IMR-90 (cell line): Measurements from ENCODE around the gene FOXC1. TPM values are rescaled to one million over a fixed set of nuclear protein-coding genes. Genes with fewer than 3 reads are reported as not detected.

Experiments
- ATAC-seq: fragments of 200-7000 bp; cut with Tn5 transposase; 2 replicates; pipeline ENCODE4 v1.9.1; 2020; ENCODE audit warnings: low read depth, mild to moderate bottlenecking, moderate library complexity
- BruUV-seq: library from RNA; stranded (reverse); fragments of 400-500 nt; replicated peaks from 2 replicates; lab custom pipeline; 2021; lab: Mats Ljungman, UMichigan
- CTCF ChIA-PET: fragments of 300-600 bp; formaldehyde crosslinking; extraction: SDS; loops from one replicate; lab custom pipeline; 2021; ENCODE audit warnings: antibody characterized with exemption; lab: Yijun Ruan, JAX
- POLR2A ChIA-PET: fragments of 300-600 bp; sonication (Branson Sonifier 250); formaldehyde crosslinking; loops from one replicate; lab custom pipeline; 2022; ENCODE audit warnings: antibody characterized with exemption; ENCODE audit not compliant: unreplicated experiment; lab: Charles Lee
- DNase-seq: peaks from one replicate; pipeline ENCODE4 v3.0.0; 2013
- H2AFZ ChIP-seq: replicated peaks from 2 replicates; pipeline ENCODE3; 2013; ENCODE audit warnings: low read length, mild to moderate bottlenecking; ENCODE audit not compliant: poor library complexity
- H2AK5ac ChIP-seq: 2 replicates; pipeline ENCODE4 v1.6.1; 2013; ENCODE audit warnings: low read depth, low read length, inconsistent platforms
- H2AK9ac ChIP-seq: replicated peaks from 2 replicates; pipeline ENCODE3; 2013; ENCODE audit warnings: mild to moderate bottlenecking, low read depth, low read length, moderate library complexity; ENCODE audit not compliant: poor library complexity
- H2BK120ac ChIP-seq: 2 replicates; pipeline ENCODE4 v1.6.1; 2013; ENCODE audit warnings: low read depth, low read length, inconsistent platforms
- H2BK15ac ChIP-seq: 3 replicates; pipeline ENCODE4 v1.6.1; 2013; ENCODE audit warnings: low read depth, low read length, inconsistent platforms
- H2BK20ac ChIP-seq: 2 replicates; pipeline ENCODE4 v1.6.1; 2013; ENCODE audit warnings: low read depth, mild to moderate bottlenecking, inconsistent platforms, low read length, moderate library complexity
- H2BK5ac ChIP-seq: 2 replicates; pipeline ENCODE4 v1.6.1; 2013; ENCODE audit warnings: mild to moderate bottlenecking, low read depth, low read length, inconsistent platforms; ENCODE audit not compliant: poor library complexity, severe bottlenecking
- H3K14ac ChIP-seq: replicated peaks from 2 replicates; pipeline ENCODE4 v1.6.1; 2013; ENCODE audit warnings: low read depth, low read length, inconsistent platforms
- H3K18ac ChIP-seq: 2 replicates; pipeline ENCODE4 v1.6.1; 2013; ENCODE audit warnings: low read depth, low read length, control low read depth
- H3K23ac ChIP-seq: 2 replicates; pipeline ENCODE4 v1.6.1; 2013; ENCODE audit warnings: low read depth, low read length, inconsistent platforms
- H3K27ac ChIP-seq: 2 replicates; pipeline ENCODE4 v1.5.1; 2013; ENCODE audit warnings: mild to moderate bottlenecking, control low read depth, low read length; ENCODE audit not compliant: insufficient read depth
- H3K27me3 ChIP-seq: 2 replicates; pipeline ENCODE4 v1.6.1; 2013; ENCODE audit warnings: low read length; ENCODE audit not compliant: control insufficient read depth, insufficient read depth
- H3K36me3 ChIP-seq: 2 replicates; pipeline ENCODE4 v1.6.1; 2013; ENCODE audit warnings: low read length, mixed read lengths; ENCODE audit not compliant: control insufficient read depth, insufficient read depth
- H3K4ac ChIP-seq: 2 replicates; pipeline ENCODE4 v1.6.1; 2013; ENCODE audit warnings: low read depth, low read length, inconsistent platforms
- H3K4me1 ChIP-seq: 2 replicates; pipeline ENCODE4 v1.6.1; 2013; ENCODE audit warnings: low read length, mixed read lengths; ENCODE audit not compliant: control insufficient read depth, insufficient read depth
- H3K4me2 ChIP-seq: 2 replicates; pipeline ENCODE4 v1.6.1; 2013; ENCODE audit warnings: low read depth, mild to moderate bottlenecking, control low read depth, low read length, moderate library complexity
- H3K4me3 ChIP-seq: 2 replicates; pipeline ENCODE4 v1.5.1; 2013; ENCODE audit warnings: low read depth, mild to moderate bottlenecking, control low read depth, low read length, moderate library complexity; ENCODE audit not compliant: insufficient read depth
- H3K56ac ChIP-seq: 2 replicates; pipeline ENCODE4 v1.6.1; 2013; ENCODE audit warnings: low read length, inconsistent platforms; ENCODE audit not compliant: insufficient read depth; ENCODE audit errors: extremely low read depth
- H3K79me1 ChIP-seq, 2 experiments: 2 replicates each; pipeline ENCODE4 v1.6.1; 2013; ENCODE audit warnings: low read length in 2 of 2, inconsistent platforms in 1 of 2, low read depth in 1 of 2
- H3K9ac ChIP-seq: 2 replicates; pipeline ENCODE4 v1.6.1; 2013; ENCODE audit warnings: low read depth, low read length, control low read depth
- H3K9me1 ChIP-seq: 2 replicates; pipeline ENCODE4 v1.6.1; 2013; ENCODE audit warnings: low read length, inconsistent platforms; ENCODE audit not compliant: insufficient read depth
- H3K9me3 ChIP-seq: 2 replicates; pipeline ENCODE4 v1.6.1; 2013; ENCODE audit warnings: low read length; ENCODE audit not compliant: control insufficient read depth, insufficient read depth
- H4K20me1 ChIP-seq: 2 replicates; pipeline ENCODE4 v1.6.1; 2013; ENCODE audit warnings: low read length, inconsistent platforms; ENCODE audit not compliant: insufficient read depth
- H4K5ac ChIP-seq: 2 replicates; pipeline ENCODE4 v1.6.1; 2013; ENCODE audit warnings: mild to moderate bottlenecking, low read depth, low read length, control low read depth
- H4K8ac ChIP-seq, 2 experiments: 2 replicates each; pipeline ENCODE4 v1.6.1; 2013; ENCODE audit warnings: low read depth in 2 of 2, low read length in 2 of 2, control low read depth in 1 of 2, inconsistent platforms in 1 of 2
- H4K91ac ChIP-seq: 2 replicates; pipeline ENCODE4 v1.6.1; 2013; ENCODE audit warnings: low read depth, low read length, inconsistent platforms; ENCODE audit not compliant: insufficient read depth
- BHLHE40 ChIP-seq: fragments of 150-350 bp; IDR thresholded peaks from 2 replicates; pipeline ENCODE4 v1.6.1; 2016; ENCODE audit warnings: mild to moderate bottlenecking, low read depth, low read length
- CEBPB ChIP-seq: IDR thresholded peaks from 2 replicates; pipeline ENCODE4 v1.6.1; 2012; ENCODE audit warnings: low read depth, low read length, improper control_type of control experiment
- CHD1 ChIP-seq: IDR thresholded peaks from 2 replicates; pipeline ENCODE4 v1.6.1; 2012; ENCODE audit warnings: low read depth, low read length, improper control_type of control experiment
- ELK1 ChIP-seq: fragments of 150-350 bp; IDR thresholded peaks from 2 replicates; pipeline ENCODE4 v1.6.1; 2016; ENCODE audit warnings: low read depth, mild to moderate bottlenecking, low read length, moderate library complexity, borderline replicate concordance
- FOS ChIP-seq: fragments of 150-350 bp; IDR thresholded peaks from 2 replicates; pipeline ENCODE4 v1.6.1; 2016; ENCODE audit warnings: low read depth, low read length
- MAFK ChIP-seq: IDR thresholded peaks from 2 replicates; pipeline ENCODE4 v1.6.1; 2012; ENCODE audit warnings: low read depth, low read length, improper control_type of control experiment
- MAZ ChIP-seq: IDR thresholded peaks from 2 replicates; pipeline ENCODE4 v1.6.1; 2012; ENCODE audit warnings: low read depth, mild to moderate bottlenecking, low read length, improper control_type of control experiment, moderate library complexity, borderline replicate concordance
- MXI1 ChIP-seq: IDR thresholded peaks from 2 replicates; pipeline ENCODE4 v1.6.1; 2012; ENCODE audit warnings: low read depth, mild to moderate bottlenecking, low read length, moderate library complexity, borderline replicate concordance
- NFE2L2 ChIP-seq: fragments of 150-350 bp; IDR thresholded peaks from 2 replicates; pipeline ENCODE4 v1.6.1; 2016; ENCODE audit warnings: low read depth, mild to moderate bottlenecking, low read length
- POLR2A ChIP-seq: IDR thresholded peaks from 2 replicates; pipeline ENCODE4 v1.6.1; 2012; ENCODE audit warnings: mild to moderate bottlenecking, low read depth, low read length
- RAD21 ChIP-seq: IDR thresholded peaks from 2 replicates; pipeline ENCODE4 v1.6.1; 2012; ENCODE audit warnings: low read length, improper control_type of control experiment
- RCOR1 ChIP-seq: IDR thresholded peaks from 2 replicates; pipeline ENCODE4 v1.6.1; 2012; ENCODE audit warnings: mild to moderate bottlenecking, low read length, improper control_type of control experiment; ENCODE audit not compliant: insufficient replicate concordance
- RFX5 ChIP-seq: IDR thresholded peaks from 2 replicates; pipeline ENCODE4 v1.8.0; 2012; ENCODE audit warnings: low read depth, mild to moderate bottlenecking, low read length, moderate library complexity
- SMC3 ChIP-seq: fragments of 150-350 bp; IDR thresholded peaks from 2 replicates; pipeline ENCODE4 v1.6.1; 2016; ENCODE audit warnings: low read depth, mild to moderate bottlenecking, antibody characterized with exemption, low read length, moderate library complexity
- WGBS, 2 experiments: methylation state at CpG; one replicate each; pipeline versions ENCODE4 v1.1.5 to v1.1.7; 2013; ENCODE audit warnings: missing lambda C conversion rate in 2 of 2; ENCODE audit not compliant: insufficient read length in 1 of 2; ENCODE audit errors: extremely low coverage in 2 of 2; 5-methylcytosine and 5-hydroxymethylcytosine counted together
- dilution Hi-C: fragments of 300-500 bp; cut with HindIII; formaldehyde crosslinking; loops from one replicate; pipeline ENCODE4 v1.14.3; 2018; ENCODE audit warnings: low sequenced_read_pairs; ENCODE audit not compliant: unreplicated experiment
- in situ Hi-C: fragments of 300-500 bp; cut with MboI; formaldehyde crosslinking; loops from 3 replicates; pipeline ENCODE4 v1.14.3; 2019; ENCODE audit warnings: low sequenced_read_pairs, inconsistent platforms, mixed read lengths
- intact Hi-C: fragments of 100-400 bp; cut with micrococcal nuclease; formaldehyde crosslinking; loops from 2 replicates; pipeline ENCODE4 v1.10.0; 2022
- polyA plus RNA-seq, 3 experiments: library from polyadenylated mRNA; depleted of rRNA; stranded (reverse); fragments of >200 nt; gene quantifications; 2 replicates each; pipeline ENCODE4 v1.2.3, GENCODE V29; 2012; ENCODE audit warnings: low replicate concordance in 1 of 3
- total RNA-seq: library from RNA; depleted of rRNA; stranded (reverse); fragments of >200 nt; gene quantifications from 2 replicates; pipeline ENCODE4 v1.2.3, GENCODE V29; 2012
- TF ChIP-seq, protein P1 (sequence below): conservative IDR thresholded peaks from 2 replicates; pipeline ENCODE4 v1.5.1; 2012; ENCODE audit warnings: mild to moderate bottlenecking, low read depth, low read length, improper control_type of control experiment
- TF ChIP-seq, protein P2 (sequence below): fragments of 150-350 bp; IDR thresholded peaks from 2 replicates; pipeline ENCODE4 v1.6.1; 2017; ENCODE audit warnings: mild to moderate bottlenecking, antibody characterized with exemption, low read length, low read depth

Gene FOXC1
- total and polyA plus RNA-seq, 2 of the 4 experiments (the other 2 are of a cell fraction): 1.3 to 4.0 TPM

- Histone ChIP-seq H2BK5ac (no peak overlapping the region), H2BK15ac (no peak overlapping the region), H3K14ac (no peak overlapping the region; the same call in 1 of the 2 replicates), H4K20me1 (no peaks in the 10 kb centered on the region), H2BK120ac (no peak overlapping the region; the same call in 1 of the 2 replicates), H3K9me1 (0 out of 2 replicates have a peak, but pooled peaks cover 3% of the 10 kb centered on the region), H3K79me1 (0 out of 4 replicates have a peak, but pooled peaks cover 4 to 5% of the 10 kb centered on the region in 2 experiments), H4K91ac (no peak overlapping the region), H3K27ac (no peak overlapping the region), H3K4me1 (peaks cover 17% of the 10 kb centered on the region), H3K4me2 (no peak overlapping the region), H2BK20ac (no peak overlapping the region), H3K4ac (peak overlapping the region; percentile 10; the same call in 1 of the 2 replicates), H3K36me3 (no peaks in the 10 kb centered on the region), H3K9me3 (no peaks in the 10 kb centered on the region), H2AFZ (no peak overlapping the region), H3K56ac (no peak overlapping the region), H4K5ac (no peak overlapping the region; the same call in 1 of the 2 replicates), H3K27me3 (peaks cover 2% of the 10 kb centered on the region), H3K9ac (no peak overlapping the region), H2AK9ac (no peak overlapping the region), H2AK5ac (no peak overlapping the region), H3K23ac (no peak overlapping the region), H4K8ac (no peak overlapping the region), H3K18ac (peak overlapping the region; percentile 14; the same call in 1 of the 2 replicates), H3K4me3 (no peak overlapping the region)
- no CpG with 5 or more reads among the region's 10 CpGs for WGBS, 2 experiments
- dilution Hi-C loops (no loop called here), in situ Hi-C loops (no loop called here), intact Hi-C loops (loop anchor here (5.0 kb wide), 1 partner anchor 37 kb away; no protein-coding TSS in a partner anchor)
- ATAC-seq (peak; percentile 30; the same call in 1 of the 2 replicates), DNase-seq (no peak)
- TF ChIP-seq CEBPB: no peak
- no peak for TF ChIP-seq MAZ
- TF ChIP-seq POLR2A: no peak
- TF ChIP-seq MAFK: no peak
- no peak for TF ChIP-seq CHD1
- TF ChIP-seq FOS: no peak
- no peak for TF ChIP-seq NFE2L2
- TF ChIP-seq SMC3: no peak
- TF ChIP-seq, protein P1, sequence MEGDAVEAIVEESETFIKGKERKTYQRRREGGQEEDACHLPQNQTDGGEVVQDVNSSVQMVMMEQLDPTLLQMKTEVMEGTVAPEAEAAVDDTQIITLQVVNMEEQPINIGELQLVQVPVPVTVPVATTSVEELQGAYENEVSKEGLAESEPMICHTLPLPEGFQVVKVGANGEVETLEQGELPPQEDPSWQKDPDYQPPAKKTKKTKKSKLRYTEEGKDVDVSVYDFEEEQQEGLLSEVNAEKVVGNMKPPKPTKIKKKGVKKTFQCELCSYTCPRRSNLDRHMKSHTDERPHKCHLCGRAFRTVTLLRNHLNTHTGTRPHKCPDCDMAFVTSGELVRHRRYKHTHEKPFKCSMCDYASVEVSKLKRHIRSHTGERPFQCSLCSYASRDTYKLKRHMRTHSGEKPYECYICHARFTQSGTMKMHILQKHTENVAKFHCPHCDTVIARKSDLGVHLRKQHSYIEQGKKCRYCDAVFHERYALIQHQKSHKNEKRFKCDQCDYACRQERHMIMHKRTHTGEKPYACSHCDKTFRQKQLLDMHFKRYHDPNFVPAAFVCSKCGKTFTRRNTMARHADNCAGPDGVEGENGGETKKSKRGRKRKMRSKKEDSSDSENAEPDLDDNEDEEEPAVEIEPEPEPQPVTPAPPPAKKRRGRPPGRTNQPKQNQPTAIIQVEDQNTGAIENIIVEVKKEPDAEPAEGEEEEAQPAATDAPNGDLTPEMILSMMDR: no peak
- no peak for TF ChIP-seq BHLHE40
- TF ChIP-seq, protein P2, sequence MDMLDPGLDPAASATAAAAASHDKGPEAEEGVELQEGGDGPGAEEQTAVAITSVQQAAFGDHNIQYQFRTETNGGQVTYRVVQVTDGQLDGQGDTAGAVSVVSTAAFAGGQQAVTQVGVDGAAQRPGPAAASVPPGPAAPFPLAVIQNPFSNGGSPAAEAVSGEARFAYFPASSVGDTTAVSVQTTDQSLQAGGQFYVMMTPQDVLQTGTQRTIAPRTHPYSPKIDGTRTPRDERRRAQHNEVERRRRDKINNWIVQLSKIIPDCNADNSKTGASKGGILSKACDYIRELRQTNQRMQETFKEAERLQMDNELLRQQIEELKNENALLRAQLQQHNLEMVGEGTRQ: no peak
- TF ChIP-seq RCOR1: no peak
- TF ChIP-seq RAD21: no peak
- no peak for TF ChIP-seq ELK1
- TF ChIP-seq RFX5: no peak
- no peak for TF ChIP-seq MXI1
- ChIA-PET CTCF (no interaction called here), POLR2A (no interaction called here)
- no TSS peak for BruUV-seq
These were observed 20.6 kb downstream of the FOXC1 start for GRCh38 chr6:1630212-1630770.
